OCI-LY7 (cell line): ENCODE data around the gene NIT2. TPM values are rescaled to one million over a fixed set of nuclear protein-coding genes. Genes with fewer than 3 reads are reported as not detected.
"Not testable (repeated sequence)": the region's sequence is repeated elsewhere in the genome, so short reads cannot be mapped to it uniquely, and the experiment has no call there.

ENCODE experiments used
- BruUV-seq: library from RNA; stranded (reverse); fragments of 400-500 nt; replicated peaks from 2 replicates; lab custom pipeline; 2021; lab: Mats Ljungman, UMichigan
- CTCF ChIA-PET: fragments of 300-600 bp; sonication (Branson Sonifier 250); formaldehyde crosslinking; loops from one replicate; lab custom pipeline; 2022; ENCODE audit warnings: antibody characterized with exemption; ENCODE audit not compliant: unreplicated experiment; lab: Charles Lee
- POLR2A ChIA-PET: fragments of 300-600 bp; sonication (Branson Sonifier 250); formaldehyde crosslinking; loops from one replicate; lab custom pipeline; 2022; ENCODE audit warnings: antibody characterized with exemption; lab: Charles Lee
- DNase-seq: peaks from one replicate; pipeline ENCODE4 v3.0.0-alpha.2; 2015; ENCODE audit warnings: low spot score
- H2AFZ ChIP-seq: fragments of 200-600 bp; sonication (generic), shearing (Covaris generic); 2 replicates; pipeline ENCODE4 v1.6.1; 2014; ENCODE audit warnings: mild to moderate bottlenecking, antibody characterized with exemption, low read length, moderate library complexity
- H3K27ac ChIP-seq: fragments of 200-600 bp; sonication (generic); 2 replicates; pipeline ENCODE4 v1.5.1; 2014; ENCODE audit warnings: mixed run types, low read depth, mild to moderate bottlenecking, moderate library complexity, low read length, inconsistent platforms; ENCODE audit not compliant: poor library complexity, severe bottlenecking
- H3K36me3 ChIP-seq: fragments of 200-600 bp; sonication (generic); 2 replicates; pipeline ENCODE4 v1.6.1; 2014; ENCODE audit warnings: mild to moderate bottlenecking, antibody characterized with exemption, low read length, moderate library complexity, mixed read lengths; ENCODE audit not compliant: insufficient read depth
- H3K4me1 ChIP-seq: fragments of 200-600 bp; sonication (generic); 2 replicates; pipeline ENCODE4 v1.5.1; 2014; ENCODE audit warnings: mild to moderate bottlenecking, low read length; ENCODE audit not compliant: insufficient read depth, poor library complexity, severe bottlenecking
- H3K4me2 ChIP-seq: fragments of 200-600 bp; sonication (generic); 2 replicates; pipeline ENCODE4 v1.6.1; 2014; ENCODE audit warnings: mild to moderate bottlenecking, low read length
- H3K4me3 ChIP-seq: fragments of 200-600 bp; sonication (generic); 2 replicates; pipeline ENCODE4 v1.5.1; 2014; ENCODE audit warnings: mild to moderate bottlenecking, low read depth, low read length; ENCODE audit not compliant: poor library complexity, severe bottlenecking
- H3K79me2 ChIP-seq: fragments of 200-600 bp; sonication (generic); 2 replicates; pipeline ENCODE4 v1.6.1; 2016; ENCODE audit warnings: low read depth, mild to moderate bottlenecking, low read length, moderate library complexity, mixed read lengths; ENCODE audit not compliant: insufficient read depth
- H3K9me2 ChIP-seq: fragments of 200-600 bp; sonication (generic); 2 replicates; pipeline ENCODE4 v1.6.1; 2016; ENCODE audit warnings: mild to moderate bottlenecking, low read length, mixed read lengths; ENCODE audit not compliant: insufficient read depth
- H3K9me3 ChIP-seq: fragments of 200-600 bp; sonication (generic); 2 replicates; pipeline ENCODE4 v1.6.1; 2014; ENCODE audit warnings: mild to moderate bottlenecking, mixed run types, low read length, mixed read lengths
- H4K20me1 ChIP-seq: fragments of 200-600 bp; sonication (generic); 2 replicates; pipeline ENCODE4 v1.6.1; 2014; ENCODE audit warnings: mild to moderate bottlenecking, antibody characterized with exemption, low read length, moderate library complexity, mixed read lengths; ENCODE audit not compliant: insufficient read depth
- CTCF ChIP-seq: fragments of 200-600 bp; sonication (generic); conservative IDR thresholded peaks from 2 replicates; pipeline ENCODE4 v1.5.1; 2014; ENCODE audit warnings: mild to moderate bottlenecking, antibody characterized with exemption, low read length, moderate library complexity, mixed read lengths
- EZH2phosphoT487 ChIP-seq: fragments of 200-600 bp; sonication (generic); IDR thresholded peaks from 2 replicates; pipeline ENCODE4 v1.6.1; 2018; ENCODE audit warnings: low read depth, borderline replicate concordance, mild to moderate bottlenecking, mixed run types, antibody characterized with exemption, low read length, moderate library complexity, mixed read lengths
- intact Hi-C: fragments of 100-400 bp; cut with micrococcal nuclease; formaldehyde crosslinking; loops from one replicate; pipeline ENCODE4 v1.10.0; 2022; ENCODE audit not compliant: unreplicated experiment
- total RNA-seq, 2 experiments: library from RNA; depleted of rRNA in 1 of 2; stranded (reverse); fragments of >200 nt in 1 of 2; shearing (Covaris generic) in 1 of 2; gene quantifications; 2 replicates each; pipeline ENCODE4 v1.2.3, GENCODE V29; 2014 to 2022

The NIT2 gene
- total RNA-seq, 2 experiments from 2014 or later = 34.6 to 42.1 TPM

- Histone ChIP-seq H3K4me1 (peaks cover 9% of the 10 kb centered on the region), H3K4me3 (peak overlapping the region; percentile 85), H3K27ac (peak overlapping the region; percentile 31), H4K20me1 (no peaks in the 10 kb centered on the region), H3K79me2 (no peaks in the 10 kb centered on the region; the same call in 1 of the 2 replicates), H3K36me3 (peaks cover 18% of the 10 kb centered on the region), H3K9me2 (no peaks in the 10 kb centered on the region), H3K4me2 (peak overlapping the region; percentile 79), H3K9me3 (no peaks in the 10 kb centered on the region), H2AFZ (peak overlapping the region; percentile 97)
- TF ChIP-seq CTCF (no peak), EZH2phosphoT487 (no peak)
- POLR2A ChIA-PET = interaction anchor here (0.8 to 2.1 kb wide), 6 partner anchors 13 to 120 kb away, joined by 3 to 12 read pairs (median 4); partner anchors contain the start of genes LNP1, TBC1D23 and TOMM70
- intact Hi-C loops = loop anchor here (2.0 to 10.0 kb wide), 2 partner anchors 65 to 369 kb away; partner anchors contain the start of genes LNP1, TFG and TOMM70
- DNase-seq = peak; percentile 72
- no TSS peak for BruUV-seq
- CTCF ChIA-PET = interaction anchor here (1.1 kb wide), 1 partner anchor 14 kb away, joined by 3 read pairs; no protein-coding TSS in a partner anchor
These were observed 877 bp downstream of the NIT2 start for GRCh38 chr3:100335434-100335833.

GRCh38 chr3:100336229-100336628 lies 1.7 kb downstream of the NIT2 start:
- intact Hi-C loops = loop anchor here (10.0 kb wide), 1 partner anchor 369 kb away; the partner anchor contains the start of gene TFG
- H4K20me1 ChIP-seq, H2AFZ ChIP-seq, H3K79me2 ChIP-seq, CTCF ChIA-PET, H3K9me2 ChIP-seq, H3K4me1 ChIP-seq, BruUV-seq, H3K9me3 ChIP-seq, H3K4me3 ChIP-seq, DNase-seq, H3K27ac ChIP-seq: not testable (repeated sequence)
- peak overlapping the region; percentile 79 for H3K4me2 ChIP-seq
- H3K36me3 ChIP-seq = peaks cover 26% of the 10 kb centered on the region
- POLR2A ChIA-PET = interaction anchor here (0.5 to 2.0 kb wide), 4 partner anchors 13 to 119 kb away, joined by 3 to 12 read pairs (median 5); partner anchors contain the start of genes LNP1 and TOMM70

- Histone ChIP-seq H3K79me2 (no peaks in the 10 kb centered on the region; the same call in 1 of the 2 replicates), H3K27ac (no peak overlapping the region), H2AFZ (no peak overlapping the region), H3K4me1 (peaks cover 9% of the 10 kb centered on the region), H3K4me3 (no peak overlapping the region), H3K4me2 (no peak overlapping the region), H3K9me3 (0 out of 2 replicates have a peak, but pooled peaks cover 6% of the 10 kb centered on the region), H3K36me3 (peaks cover 51% of the 10 kb centered on the region), H4K20me1 (no peaks in the 10 kb centered on the region), H3K9me2 (no peaks in the 10 kb centered on the region)
- CTCF ChIA-PET = interaction anchor here (0.6 kb wide), 1 partner anchor 17 kb away, joined by 3 read pairs; no protein-coding TSS in a partner anchor
- POLR2A ChIA-PET = interaction anchor here (0.8 to 3.2 kb wide), 4 partner anchors 9 to 63 kb away, joined by 4 to 14 read pairs (median 6); partner anchors contain the start of gene LNP1
- TF ChIP-seq CTCF = no peak
- TF ChIP-seq EZH2phosphoT487 = no peak
- DNase-seq = no peak
- intact Hi-C loops = loop anchor here (10.0 kb wide), 1 partner anchor 366 kb away; the partner anchor contains the start of gene TFG
- BruUV-seq = no TSS peak
These were observed 4.4 kb downstream of the NIT2 start for GRCh38 chr3:100338911-100339310.
